ENCODE data around the gene HK1.

HK1 gene

DNA sequence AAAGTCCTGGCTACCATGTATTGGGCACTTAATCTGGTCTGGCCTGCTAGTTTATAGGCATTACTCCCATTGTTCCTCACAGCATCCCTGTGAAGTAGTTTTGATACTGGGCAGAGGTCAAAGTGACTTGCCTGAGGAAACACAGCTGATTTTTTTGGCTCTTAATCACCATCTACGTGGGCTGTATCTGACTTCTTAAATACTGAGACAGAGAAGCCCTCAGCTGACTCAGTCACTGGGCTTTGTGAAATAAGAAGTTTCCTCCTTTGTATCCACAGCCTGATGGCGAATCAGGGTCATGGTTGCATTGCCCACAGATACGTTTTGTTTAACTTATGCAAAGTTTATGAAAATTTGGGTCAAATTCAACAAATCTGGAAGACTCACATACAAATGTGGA is 125.2 kb downstream of the HK1 start:
- ChIA-PET CTCF (interaction anchor here (0.5 to 1.8 kb wide), 9 partner anchors 10 to 511 kb away, joined by 3 to 10 read pairs (median 5); no protein-coding TSS in a partner anchor), POLR2A (no interaction called here)
- H3K4me1 ChIP-seq (ENCODE audit: control insufficient read depth, insufficient read depth, low read length): no peaks in the 10 kb centered on the region; the same call in 1 of the 2 replicates
- no peak overlapping the region for H3K27ac ChIP-seq (ENCODE audit: extremely low read depth, low read depth, low read length)
- no peaks in the 10 kb centered on the region for H3K9me3 ChIP-seq (ENCODE audit: control insufficient read depth, insufficient read depth, low read depth, low read length)
- TF ChIP-seq OSR2 (tag by site-specific recombination; IDR thresholded peaks at IDR 0.05): no peak
- TF ChIP-seq ZNF776 (tag by site-specific recombination; IDR thresholded peaks at IDR 0.05; ENCODE audit: borderline replicate concordance): no peak
- TF ChIP-seq ZNF660 (tag by site-specific recombination; IDR thresholded peaks at IDR 0.05): no peak
- TF ChIP-seq ZSCAN30 (tag by site-specific recombination; IDR thresholded peaks at IDR 0.05): no peak
- H3K36me3 ChIP-seq (ENCODE audit: control insufficient read depth in 2 of 2, insufficient read depth in 1 of 2, low read length in 2 of 2): peaks cover 0 to 31% of the 10 kb centered on the region in 2 experiments; a peak in 2 of 3 replicates
- no peak overlapping the region for H3K4me3 ChIP-seq (ENCODE audit: low read depth, low read length)

DNA sequence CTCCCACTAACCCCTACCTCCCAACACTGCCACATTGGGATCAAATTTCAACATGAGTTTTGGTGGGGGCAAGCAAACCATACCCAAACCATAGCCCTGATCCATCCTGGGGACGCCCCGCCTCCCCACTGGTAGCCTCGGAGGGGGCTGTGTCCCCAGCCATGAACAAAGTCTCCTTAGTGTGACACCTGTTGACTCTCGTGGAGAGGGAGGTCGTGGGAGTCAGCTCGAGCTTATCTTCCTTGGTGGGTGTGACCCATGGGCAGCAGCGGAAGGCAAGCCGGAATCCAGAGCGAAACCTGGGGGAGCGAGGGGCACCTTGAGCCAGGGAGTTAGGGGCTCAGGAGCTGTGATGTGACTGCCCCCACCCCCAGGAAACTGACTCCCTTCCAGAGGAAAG is 126.5 kb downstream of the HK1 start:
- Histone ChIP-seq H3K4me1 (ENCODE audit: control insufficient read depth, insufficient read depth, low read length) (no peaks in the 10 kb centered on the region; the same call in 1 of the 2 replicates), H3K9me3 (ENCODE audit: control insufficient read depth, insufficient read depth, low read depth, low read length) (no peaks in the 10 kb centered on the region), H3K27ac (ENCODE audit: extremely low read depth, low read depth, low read length) (no peak overlapping the region), H3K4me3 (ENCODE audit: low read depth, low read length) (no peak overlapping the region), H3K36me3 (ENCODE audit: control insufficient read depth in 2 of 2, insufficient read depth in 1 of 2, low read length in 2 of 2) (peaks cover 0 to 20% of the 10 kb centered on the region in 2 experiments; a peak in 2 of 3 replicates)
- ChIA-PET CTCF (interaction anchor here (0.5 to 1.6 kb wide), 5 partner anchors 12 to 366 kb away, joined by 3 to 6 read pairs (median 3); no protein-coding TSS in a partner anchor), POLR2A (no interaction called here)
- TF ChIP-seq ZXDB (tag by site-specific recombination; IDR thresholded peaks at IDR 0.05) (no peak), MYNN (tag by site-specific recombination; IDR thresholded peaks at IDR 0.05; ENCODE audit: borderline replicate concordance) (no peak), REST (tag by site-specific recombination; IDR thresholded peaks at IDR 0.05) (no peak), ZNF223 (tag by site-specific recombination; IDR thresholded peaks at IDR 0.05) (no peak), BCL6B (tag by site-specific recombination; IDR thresholded peaks at IDR 0.05) (no peak), ZBTB8A (tag by site-specific recombination; IDR thresholded peaks at IDR 0.05) (no peak), ZNF169 (tag by site-specific recombination; IDR thresholded peaks at IDR 0.05) (no peak), ZNF670 (tag by site-specific recombination; IDR thresholded peaks at IDR 0.05; ENCODE audit: low read depth) (no peak), TCF7L2 (IDR thresholded peaks at IDR 0.05; ENCODE audit: borderline replicate concordance, low read depth, low read length) (no peak), ZNF792 (tag by site-specific recombination; IDR thresholded peaks at IDR 0.05) (no peak), ZNF654 (tag by site-specific recombination; IDR thresholded peaks at IDR 0.05; ENCODE audit: low read depth) (no peak), ZNF26 (tag by site-specific recombination; IDR thresholded peaks at IDR 0.05) (no peak), ZNF132 (tag by site-specific recombination; IDR thresholded peaks at IDR 0.05; ENCODE audit: borderline replicate concordance) (no peak), HOXC10 (CRISPR knock-in tag; IDR thresholded peaks at IDR 0.05) (no peak), ZFHX2 (tag by site-specific recombination; conservative IDR thresholded peaks at IDR 0.05) (peak; percentile 62), RBAK (tag by site-specific recombination; IDR thresholded peaks at IDR 0.05) (no peak), ZBTB1 (tag by site-specific recombination; IDR thresholded peaks at IDR 0.05) (no peak), SCRT1 (tag by site-specific recombination; IDR thresholded peaks at IDR 0.05; ENCODE audit: borderline replicate concordance) (peak; percentile 71; the same call in 1 of the 2 replicates), SCRT2 (tag by site-specific recombination; IDR thresholded peaks at IDR 0.05) (peak; percentile 93)
- TF ChIP-seq, protein P1, sequence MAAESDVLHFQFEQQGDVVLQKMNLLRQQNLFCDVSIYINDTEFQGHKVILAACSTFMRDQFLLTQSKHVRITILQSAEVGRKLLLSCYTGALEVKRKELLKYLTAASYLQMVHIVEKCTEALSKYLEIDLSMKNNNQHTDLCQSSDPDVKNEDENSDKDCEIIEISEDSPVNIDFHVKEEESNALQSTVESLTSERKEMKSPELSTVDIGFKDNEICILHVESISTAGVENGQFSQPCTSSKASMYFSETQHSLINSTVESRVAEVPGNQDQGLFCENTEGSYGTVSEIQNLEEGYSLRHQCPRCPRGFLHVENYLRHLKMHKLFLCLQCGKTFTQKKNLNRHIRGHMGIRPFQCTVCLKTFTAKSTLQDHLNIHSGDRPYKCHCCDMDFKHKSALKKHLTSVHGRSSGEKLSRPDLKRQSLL (tag by site-specific recombination; IDR thresholded peaks at IDR 0.05): no peak
- TF ChIP-seq, protein P2, sequence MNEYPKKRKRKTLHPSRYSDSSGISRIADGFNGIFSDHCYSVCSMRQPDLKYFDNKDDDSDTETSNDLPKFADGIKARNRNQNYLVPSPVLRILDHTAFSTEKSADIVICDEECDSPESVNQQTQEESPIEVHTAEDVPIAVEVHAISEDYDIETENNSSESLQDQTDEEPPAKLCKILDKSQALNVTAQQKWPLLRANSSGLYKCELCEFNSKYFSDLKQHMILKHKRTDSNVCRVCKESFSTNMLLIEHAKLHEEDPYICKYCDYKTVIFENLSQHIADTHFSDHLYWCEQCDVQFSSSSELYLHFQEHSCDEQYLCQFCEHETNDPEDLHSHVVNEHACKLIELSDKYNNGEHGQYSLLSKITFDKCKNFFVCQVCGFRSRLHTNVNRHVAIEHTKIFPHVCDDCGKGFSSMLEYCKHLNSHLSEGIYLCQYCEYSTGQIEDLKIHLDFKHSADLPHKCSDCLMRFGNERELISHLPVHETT (tag by site-specific recombination; IDR thresholded peaks at IDR 0.05): no peak
- TF ChIP-seq, protein P3, sequence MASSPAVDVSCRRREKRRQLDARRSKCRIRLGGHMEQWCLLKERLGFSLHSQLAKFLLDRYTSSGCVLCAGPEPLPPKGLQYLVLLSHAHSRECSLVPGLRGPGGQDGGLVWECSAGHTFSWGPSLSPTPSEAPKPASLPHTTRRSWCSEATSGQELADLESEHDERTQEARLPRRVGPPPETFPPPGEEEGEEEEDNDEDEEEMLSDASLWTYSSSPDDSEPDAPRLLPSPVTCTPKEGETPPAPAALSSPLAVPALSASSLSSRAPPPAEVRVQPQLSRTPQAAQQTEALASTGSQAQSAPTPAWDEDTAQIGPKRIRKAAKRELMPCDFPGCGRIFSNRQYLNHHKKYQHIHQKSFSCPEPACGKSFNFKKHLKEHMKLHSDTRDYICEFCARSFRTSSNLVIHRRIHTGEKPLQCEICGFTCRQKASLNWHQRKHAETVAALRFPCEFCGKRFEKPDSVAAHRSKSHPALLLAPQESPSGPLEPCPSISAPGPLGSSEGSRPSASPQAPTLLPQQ (tag by site-specific recombination; IDR thresholded peaks at IDR 0.05): no peak

Measured in HEK293 (cell line).